GM23338 (cell line): ENCODE results near the gene RELCH.

ENCODE experiments used
- EZH2 ChIP-seq: fragments of 200-600 bp; sonication (generic); IDR thresholded peaks from one replicate; pipeline ENCODE4 v1.8.0; 2017; ENCODE audit warnings: antibody characterized with exemption, mild to moderate bottlenecking, low read depth; ENCODE audit not compliant: unreplicated experiment
- STAT1 ChIP-seq: IDR thresholded peaks from one replicate; pipeline ENCODE4 v1.6.1; 2016; ENCODE audit warnings: antibody characterized with exemption; ENCODE audit not compliant: unreplicated experiment
- TF ChIP-seq, protein P1 (sequence below), 2 experiments: fragments of 200-600 bp in 1 of 2; sonication (generic) in 1 of 2; conservative IDR thresholded peaks; 2 replicates each; pipeline versions ENCODE4 v1.5.1 to v1.6.1; 2016 to 2017; ENCODE audit warnings: antibody characterized with exemption in 2 of 2, low read depth in 2 of 2, mild to moderate bottlenecking in 2 of 2, moderate library complexity in 1 of 2

DNA sequence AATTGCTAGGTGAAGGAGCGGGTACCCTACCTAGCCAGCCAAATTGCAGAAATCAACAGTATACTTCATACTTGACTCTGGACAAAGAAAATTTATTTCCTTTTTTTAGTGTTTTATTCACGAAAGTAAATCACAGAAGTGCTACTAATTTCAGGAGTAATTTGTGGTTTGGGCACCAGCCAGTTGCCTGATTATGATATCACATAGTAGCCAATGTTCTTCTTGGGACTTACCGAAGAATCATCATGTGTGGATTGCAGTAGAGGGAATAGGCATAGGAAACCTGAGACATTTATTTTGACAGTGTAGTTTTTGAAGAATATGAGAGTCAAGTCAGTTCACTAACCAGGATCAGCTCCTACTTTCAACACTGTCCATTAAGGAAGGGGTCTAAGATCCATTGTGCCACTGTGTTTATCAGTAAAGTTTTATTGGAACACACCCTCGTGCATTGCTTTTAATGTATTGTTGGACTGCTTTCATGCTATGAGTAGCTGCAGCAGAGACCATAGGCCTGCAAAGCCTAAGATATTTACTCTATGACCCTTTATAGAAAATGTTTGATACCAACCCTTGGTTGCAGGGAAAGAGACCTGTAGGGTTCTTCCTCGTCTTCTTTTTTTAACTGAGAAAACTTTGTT, 170.1 kb downstream of the RELCH start:
- TF ChIP-seq, protein P1, sequence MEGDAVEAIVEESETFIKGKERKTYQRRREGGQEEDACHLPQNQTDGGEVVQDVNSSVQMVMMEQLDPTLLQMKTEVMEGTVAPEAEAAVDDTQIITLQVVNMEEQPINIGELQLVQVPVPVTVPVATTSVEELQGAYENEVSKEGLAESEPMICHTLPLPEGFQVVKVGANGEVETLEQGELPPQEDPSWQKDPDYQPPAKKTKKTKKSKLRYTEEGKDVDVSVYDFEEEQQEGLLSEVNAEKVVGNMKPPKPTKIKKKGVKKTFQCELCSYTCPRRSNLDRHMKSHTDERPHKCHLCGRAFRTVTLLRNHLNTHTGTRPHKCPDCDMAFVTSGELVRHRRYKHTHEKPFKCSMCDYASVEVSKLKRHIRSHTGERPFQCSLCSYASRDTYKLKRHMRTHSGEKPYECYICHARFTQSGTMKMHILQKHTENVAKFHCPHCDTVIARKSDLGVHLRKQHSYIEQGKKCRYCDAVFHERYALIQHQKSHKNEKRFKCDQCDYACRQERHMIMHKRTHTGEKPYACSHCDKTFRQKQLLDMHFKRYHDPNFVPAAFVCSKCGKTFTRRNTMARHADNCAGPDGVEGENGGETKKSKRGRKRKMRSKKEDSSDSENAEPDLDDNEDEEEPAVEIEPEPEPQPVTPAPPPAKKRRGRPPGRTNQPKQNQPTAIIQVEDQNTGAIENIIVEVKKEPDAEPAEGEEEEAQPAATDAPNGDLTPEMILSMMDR (conservative IDR thresholded peaks at IDR 0.05; ENCODE audit: low read depth in 2 of 2): no peak
- TF ChIP-seq EZH2: no peak
- TF ChIP-seq STAT1: no peak
